GM19043 (cell line): ENCODE data around the gene KIAA1755.

Experiments
- ATAC-seq: cut with Tn5 transposase; IDR thresholded peaks from one replicate; pipeline ENCODE4 v1.9.1; 2021; ENCODE audit warnings: low read depth; ENCODE audit not compliant: unreplicated experiment

The KIAA1755 gene

GRCh38 chr20:38168791-38169589 is 91.5 kb downstream of the KIAA1755 start:
- no peak for ATAC-seq

DNA sequence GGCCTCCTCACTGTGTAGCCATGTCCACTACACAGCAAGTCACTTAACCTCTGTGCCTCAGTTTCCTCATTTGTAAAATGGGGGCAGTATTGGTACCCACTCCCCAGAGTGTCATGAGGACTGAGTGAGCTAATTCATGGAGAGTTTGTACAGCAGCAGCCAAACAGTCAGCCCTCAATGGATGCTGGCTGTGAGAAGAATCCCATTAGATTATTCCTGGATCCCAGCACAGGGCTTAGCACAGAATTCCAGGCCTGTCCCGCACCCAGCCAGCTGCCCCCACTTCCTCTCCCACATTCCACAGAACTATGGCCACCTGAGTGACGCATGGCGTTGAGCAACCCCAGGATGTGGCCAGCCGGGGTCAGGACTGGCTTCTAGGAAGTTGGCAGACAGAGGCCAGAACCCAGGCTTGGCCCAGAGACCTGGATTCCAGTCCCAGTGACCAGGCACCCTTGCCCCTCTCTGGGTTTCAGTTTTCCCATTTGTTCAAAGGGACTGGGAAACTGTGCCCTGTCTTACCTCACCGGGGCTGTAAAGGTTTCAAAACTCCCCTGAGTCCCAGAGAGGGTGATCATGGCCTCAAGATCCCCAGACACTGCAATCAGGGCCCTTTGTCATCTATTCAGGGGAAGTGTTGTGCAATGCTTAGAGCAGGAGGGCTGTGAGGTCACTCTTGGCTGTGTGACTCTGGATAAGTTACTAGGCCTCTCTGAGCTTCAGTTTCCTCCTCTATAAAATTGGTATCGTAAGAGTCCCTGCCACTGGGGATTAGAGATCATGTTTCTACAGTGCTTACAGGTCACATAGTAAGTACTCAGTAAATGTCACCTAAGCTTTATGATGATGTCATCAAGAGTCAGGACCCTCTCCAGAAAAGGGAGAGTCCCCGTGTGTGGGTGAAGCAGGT is 92.4 kb downstream of the KIAA1755 start:
- ATAC-seq = no peak

DNA sequence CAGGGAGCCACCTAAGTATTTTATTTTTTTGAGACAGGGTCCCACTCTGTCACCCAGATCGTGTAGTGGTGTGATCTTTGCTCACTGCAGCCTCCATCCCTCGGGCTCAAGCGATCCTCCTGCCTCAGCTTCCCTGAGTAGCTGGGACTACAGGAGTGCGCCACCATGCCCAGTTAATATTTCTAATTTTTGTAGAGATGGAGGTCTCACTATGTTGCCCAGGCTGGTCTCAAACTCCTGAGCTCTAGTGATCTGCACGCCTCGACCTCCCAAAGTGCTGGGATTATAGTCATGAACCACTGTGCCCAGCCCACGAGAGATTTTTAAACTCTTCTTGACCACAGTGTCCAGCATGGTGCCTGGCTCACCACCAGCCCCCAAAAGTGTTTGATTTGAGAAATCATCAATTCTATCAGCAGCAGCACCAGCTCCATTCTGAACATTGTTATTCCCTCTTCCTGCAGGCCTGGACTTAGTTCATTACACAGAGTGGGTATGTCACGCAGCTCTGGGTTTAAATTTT is 93.1 kb downstream of the KIAA1755 start:
- ATAC-seq = no peak

DNA sequence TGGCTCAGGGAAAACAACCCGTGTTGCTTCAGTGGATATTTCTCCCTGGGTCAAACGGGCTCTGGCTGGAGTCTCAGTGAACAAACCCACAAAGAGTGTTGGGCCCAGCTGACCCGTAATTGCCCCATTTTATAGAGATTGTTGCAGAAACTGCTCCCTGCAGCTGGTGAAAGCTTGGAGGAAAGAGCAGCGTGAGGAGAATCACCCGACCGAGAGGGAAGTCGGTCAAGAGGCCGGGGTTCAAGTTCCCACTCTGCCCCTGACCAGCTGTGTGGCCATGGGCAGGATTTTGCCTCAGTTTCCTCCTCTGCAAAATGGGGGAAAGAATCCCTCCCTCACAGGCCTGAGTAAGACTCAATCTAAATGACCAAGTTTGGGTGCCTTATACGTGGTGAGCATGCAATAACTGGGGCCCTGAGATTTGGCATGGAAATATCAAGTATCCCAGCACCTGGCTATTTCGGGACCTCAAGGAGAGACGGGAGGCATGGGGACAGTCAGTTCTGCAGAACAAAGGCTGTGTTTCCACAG is 93.8 kb downstream of the KIAA1755 start:
- ATAC-seq = no peak

- no peak for ATAC-seq
Measured at GRCh38 chr20:38165966-38166702, 94.4 kb downstream of the KIAA1755 start.

GRCh38 chr20:38165089-38165965 is 95.2 kb downstream of the KIAA1755 start, which contains the start of gene TGM2:
TGM2 (minus strand) TSS chr20:38165270; CDS start chr20:38165198, 72 bp downstream.
- ATAC-seq = no peak

DNA sequence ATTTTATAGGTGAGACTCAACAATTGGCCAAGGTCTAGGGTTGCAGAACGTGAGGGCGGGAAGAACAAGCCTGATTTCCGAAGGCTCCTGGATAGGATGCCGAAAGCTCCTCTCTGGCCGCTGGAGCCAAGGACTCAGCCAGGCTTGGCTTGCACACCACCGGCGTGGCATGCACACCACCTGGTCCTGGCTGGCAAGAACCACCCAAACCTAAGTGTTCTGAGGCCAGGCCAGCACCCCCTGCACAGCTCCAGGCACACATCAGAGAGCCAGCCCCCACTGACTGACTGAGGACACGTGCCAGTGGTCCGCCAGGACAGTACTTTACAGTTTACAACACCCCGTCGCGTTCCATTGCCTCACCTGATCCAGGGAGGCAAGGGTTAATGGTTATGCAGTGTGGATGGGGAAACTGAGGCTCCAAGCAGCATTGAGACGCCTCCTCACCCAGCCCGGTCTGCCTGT is 95.9 kb downstream of the KIAA1755 start:
- no peak for ATAC-seq

GRCh38 chr20:38164069-38164468 is 96.5 kb downstream of the KIAA1755 start:
- ATAC-seq = no peak

DNA sequence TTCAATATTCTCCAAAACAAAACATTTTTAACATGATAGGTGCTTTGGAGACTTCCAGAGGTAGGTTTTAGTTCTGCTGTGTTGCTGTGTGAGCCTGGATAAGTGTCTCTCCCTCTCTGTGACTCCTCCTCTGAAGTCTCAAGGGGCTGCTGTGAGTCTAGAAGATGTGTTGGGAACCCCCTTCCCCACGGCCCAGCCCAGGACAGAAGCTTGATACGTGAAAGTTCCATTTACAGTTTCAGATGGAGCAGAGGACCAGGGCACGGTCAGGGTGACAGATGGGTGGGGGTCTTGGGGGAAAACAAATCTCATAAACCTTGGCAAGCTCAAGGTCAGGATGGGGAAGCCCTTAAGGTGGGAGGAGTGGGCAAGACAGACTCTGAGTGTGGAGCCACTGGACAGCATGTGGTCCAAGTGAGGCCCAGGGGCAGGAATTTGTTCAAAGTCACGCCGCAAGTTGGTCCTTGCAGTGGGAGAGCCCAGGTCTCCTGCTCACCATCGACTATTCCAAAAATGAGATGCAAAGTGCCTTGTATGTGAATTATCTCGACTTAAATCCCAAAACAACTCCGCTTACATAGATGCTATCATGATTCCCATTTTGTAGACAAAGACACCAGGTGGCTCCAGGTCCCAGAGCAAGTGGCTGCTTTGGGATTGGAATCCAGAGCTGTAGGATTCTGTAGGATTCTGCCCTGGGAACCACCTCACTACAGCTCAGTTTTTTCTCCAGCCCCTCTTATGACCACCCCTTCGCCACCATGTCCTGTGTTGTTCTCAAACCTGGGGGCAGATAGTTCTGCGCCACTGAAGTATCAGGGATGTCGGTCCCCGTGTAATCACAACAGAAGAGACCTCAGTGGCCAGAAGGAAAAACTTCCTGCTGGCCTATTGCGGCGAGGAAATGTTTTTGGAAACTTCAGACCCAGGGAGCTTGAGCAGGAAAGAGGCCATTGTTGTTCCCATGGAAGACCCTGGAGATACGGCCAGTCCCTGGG is 97.4 kb downstream of the KIAA1755 start:
- no peak for ATAC-seq

DNA sequence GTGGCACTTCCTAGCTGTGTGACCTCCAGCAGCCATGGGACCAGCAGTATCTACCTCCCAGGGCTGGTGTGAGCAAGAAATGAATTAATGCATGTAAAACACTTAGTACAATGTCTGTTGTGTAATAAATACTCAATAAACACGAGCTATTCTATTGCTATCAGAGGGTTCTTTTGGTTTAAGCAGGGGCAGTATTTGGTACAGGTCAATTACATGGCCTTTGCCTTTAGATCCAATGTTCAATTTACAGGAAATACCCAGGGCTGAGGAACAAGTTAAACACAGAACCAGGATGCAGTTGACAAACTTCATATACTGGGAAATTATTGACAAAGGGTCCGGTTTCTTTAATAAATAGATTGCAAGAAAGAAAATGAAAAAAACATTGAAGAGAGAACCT is 98.4 kb downstream of the KIAA1755 start:
- no peak for ATAC-seq

GRCh38 chr20:38161412-38161774 is 99.1 kb downstream of the KIAA1755 start:
- no peak for ATAC-seq
